Keratinocyte (primary cell): ENCODE measurements around the gene IGF1R. TPM values are rescaled to one million over a fixed set of nuclear protein-coding genes. Genes with fewer than 3 reads are reported as not detected.

ENCODE experiments used
- DNase-seq: peaks from one replicate; pipeline ENCODE4 v3.0.0-alpha.2; 2011; ENCODE audit warnings: low read depth, missing footprints, low spot score
- FAIRE-seq: peaks from 2 replicates; lab custom pipeline; 2011; peaks lifted over from hg19 to GRCh38; lab: Jason Lieb, UNC
- H2AFZ ChIP-seq: 2 replicates; pipeline ENCODE4 v1.6.0; 2012; ENCODE audit warnings: low read length, control low read depth, inconsistent platforms; ENCODE audit not compliant: control insufficient read depth
- H3K27ac ChIP-seq: 2 replicates; pipeline ENCODE4 v1.5.1; 2011; ENCODE audit warnings: low read length; ENCODE audit not compliant: control insufficient read depth, insufficient read depth
- H3K27me3 ChIP-seq: 3 replicates; pipeline ENCODE4 v1.6.0; 2011; ENCODE audit warnings: low read length; ENCODE audit not compliant: control insufficient read depth, insufficient read depth; ENCODE audit errors: extremely low read depth
- H3K36me3 ChIP-seq, 2 experiments: 2 replicates in 1 of 2; 3 replicates in 1 of 2; pipeline ENCODE4 v1.5.1; 2011; ENCODE audit warnings: low read length in 2 of 2, mild to moderate bottlenecking in 1 of 2; ENCODE audit not compliant: control insufficient read depth in 2 of 2, insufficient read depth in 2 of 2; ENCODE audit errors: extremely low read depth in 1 of 2
- H3K4me1 ChIP-seq: 3 replicates; pipeline ENCODE4 v1.5.1; 2011; ENCODE audit warnings: low read length; ENCODE audit not compliant: control insufficient read depth, insufficient read depth; ENCODE audit errors: extremely low read depth
- H3K4me2 ChIP-seq: 3 replicates; pipeline ENCODE4 v1.6.0; 2011; ENCODE audit warnings: low read depth, low read length; ENCODE audit not compliant: control insufficient read depth, insufficient read depth; ENCODE audit errors: extremely low read depth
- H3K4me3 ChIP-seq, 3 experiments: fragments of 200-600 bp in 1 of 3; sonication (generic) in 1 of 3; 2 replicates in 2 of 3; 3 replicates in 1 of 3; pipeline ENCODE4 v1.5.1; 2011 to 2016; ENCODE audit warnings: low read length in 3 of 3, mild to moderate bottlenecking in 3 of 3, control low read depth in 2 of 3, inconsistent platforms in 1 of 3, low read depth in 1 of 3, mixed read lengths in 1 of 3, mixed run types in 1 of 3, moderate library complexity in 1 of 3; ENCODE audit not compliant: control insufficient read depth in 2 of 3, insufficient read depth in 2 of 3; ENCODE audit errors: extremely low read depth in 1 of 3
- H3K79me2 ChIP-seq: 2 replicates; pipeline ENCODE4 v1.6.0; 2012; ENCODE audit warnings: low read length; ENCODE audit not compliant: control insufficient read depth, insufficient read depth
- H3K9ac ChIP-seq: 3 replicates; pipeline ENCODE4 v1.6.0; 2011; ENCODE audit warnings: low read length; ENCODE audit not compliant: control insufficient read depth, insufficient read depth; ENCODE audit errors: extremely low read depth
- H3K9me1 ChIP-seq: 3 replicates; pipeline ENCODE4 v1.6.0; 2011; ENCODE audit warnings: low read length; ENCODE audit not compliant: control insufficient read depth, insufficient read depth; ENCODE audit errors: extremely low read depth
- H3K9me3 ChIP-seq: 2 replicates; pipeline ENCODE4 v1.5.1; 2012; ENCODE audit warnings: low read depth, low read length; ENCODE audit not compliant: control insufficient read depth
- H4K20me1 ChIP-seq: 3 replicates; pipeline ENCODE4 v1.6.0; 2011; ENCODE audit warnings: low read length; ENCODE audit not compliant: control insufficient read depth, insufficient read depth; ENCODE audit errors: extremely low read depth
- EZH2 ChIP-seq: IDR thresholded peaks from one replicate; pipeline ENCODE4 v1.6.1; 2012; ENCODE audit warnings: inconsistent platforms, mild to moderate bottlenecking, low read length, moderate library complexity
- dilution Hi-C: fragments of 300-500 bp; cut with MboI; formaldehyde crosslinking; loops from one replicate; pipeline ENCODE4 v1.7.0; 2020; ENCODE audit warnings: low sequenced_read_pairs; ENCODE audit not compliant: extremely low pct_ligation_motif_present
- polyA plus RNA-seq, 5 experiments: library from polyadenylated mRNA; depleted of rRNA in 3 of 5; stranded (reverse) in 3 of 5; stranded (forward) in 1 of 5; unstranded in 1 of 5; fragments of >200 nt; gene quantifications; 1 replicate in 1 of 5; 2 replicates in 3 of 5; 3 replicates in 1 of 5; pipeline versions ENCODE4 v1.2.1 to v1.2.3, GENCODE V29; 2011 to 2012; ENCODE audit warnings: missing spikeins in 2 of 5, low read depth in 1 of 5, low replicate concordance in 1 of 5
- TF ChIP-seq, protein P1 (sequence below), 3 experiments: IDR thresholded peaks in 1 of 3; conservative IDR thresholded peaks in 1 of 3; optimal IDR thresholded peaks in 1 of 3; 2 replicates in 2 of 3; 3 replicates in 1 of 3; pipeline versions ENCODE3 to v1.5.1; 2011; ENCODE audit warnings: low read length in 3 of 3, mild to moderate bottlenecking in 3 of 3, moderate library complexity in 2 of 3, control low read depth in 1 of 3, inconsistent platforms in 1 of 3; ENCODE audit not compliant: insufficient read depth in 2 of 3; ENCODE audit errors: extremely low read depth in 1 of 3

Gene IGF1R
- polyA plus RNA-seq, 1 donor (not counting 4 experiments of a cell fraction or from before 2014, with no cell fraction given): 14.5 TPM

DNA sequence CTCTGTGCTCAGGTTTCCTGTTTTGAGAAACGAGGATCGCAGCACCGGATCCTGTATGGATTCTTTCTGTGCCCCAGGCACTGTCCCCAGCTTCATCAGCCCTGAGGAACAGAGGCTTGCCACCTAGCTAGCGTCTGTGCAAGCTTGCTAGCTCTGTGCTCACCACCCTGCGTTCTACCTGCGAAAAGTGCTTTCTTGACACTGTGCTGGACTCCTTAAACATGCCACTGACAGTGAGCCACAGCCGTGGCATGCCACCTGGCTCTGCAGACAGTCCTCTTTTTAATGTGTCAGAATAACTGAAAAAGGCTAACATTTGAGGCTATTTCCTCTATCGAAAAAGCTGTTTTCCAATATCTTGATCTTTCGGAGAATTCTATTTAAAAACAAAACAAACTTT is 357.8 kb downstream of the IGF1R start:
- H3K4me3 ChIP-seq: no peak overlapping the region
- H3K9me3 ChIP-seq: no peaks in the 10 kb centered on the region
- H3K79me2 ChIP-seq: no peaks in the 10 kb centered on the region
- no peaks in the 10 kb centered on the region for H3K27me3 ChIP-seq
- no peak overlapping the region for H2AFZ ChIP-seq
- TF ChIP-seq, protein P1, sequence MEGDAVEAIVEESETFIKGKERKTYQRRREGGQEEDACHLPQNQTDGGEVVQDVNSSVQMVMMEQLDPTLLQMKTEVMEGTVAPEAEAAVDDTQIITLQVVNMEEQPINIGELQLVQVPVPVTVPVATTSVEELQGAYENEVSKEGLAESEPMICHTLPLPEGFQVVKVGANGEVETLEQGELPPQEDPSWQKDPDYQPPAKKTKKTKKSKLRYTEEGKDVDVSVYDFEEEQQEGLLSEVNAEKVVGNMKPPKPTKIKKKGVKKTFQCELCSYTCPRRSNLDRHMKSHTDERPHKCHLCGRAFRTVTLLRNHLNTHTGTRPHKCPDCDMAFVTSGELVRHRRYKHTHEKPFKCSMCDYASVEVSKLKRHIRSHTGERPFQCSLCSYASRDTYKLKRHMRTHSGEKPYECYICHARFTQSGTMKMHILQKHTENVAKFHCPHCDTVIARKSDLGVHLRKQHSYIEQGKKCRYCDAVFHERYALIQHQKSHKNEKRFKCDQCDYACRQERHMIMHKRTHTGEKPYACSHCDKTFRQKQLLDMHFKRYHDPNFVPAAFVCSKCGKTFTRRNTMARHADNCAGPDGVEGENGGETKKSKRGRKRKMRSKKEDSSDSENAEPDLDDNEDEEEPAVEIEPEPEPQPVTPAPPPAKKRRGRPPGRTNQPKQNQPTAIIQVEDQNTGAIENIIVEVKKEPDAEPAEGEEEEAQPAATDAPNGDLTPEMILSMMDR (optimal IDR thresholded peaks at IDR 0.05 in 1 of 3, IDR thresholded peaks at IDR 0.05 in 1 of 3, conservative IDR thresholded peaks at IDR 0.05 in 1 of 3; ENCODE audit: extremely low read depth in 1 of 3, insufficient read depth in 2 of 3, low read length in 3 of 3): no peak
- no peak for TF ChIP-seq EZH2
- no peak overlapping the region for H3K27ac ChIP-seq
- no peaks in the 10 kb centered on the region for H3K4me1 ChIP-seq
- no peaks in the 10 kb centered on the region for H3K9me1 ChIP-seq
- no peak for DNase-seq
- no peak for FAIRE-seq
- H3K36me3 ChIP-seq: no peaks in the 10 kb centered on the region
- dilution Hi-C loops: no loop called here
- no peak overlapping the region for H3K9ac ChIP-seq
- no peak overlapping the region for H3K4me2 ChIP-seq
- no peaks in the 10 kb centered on the region for H4K20me1 ChIP-seq

DNA sequence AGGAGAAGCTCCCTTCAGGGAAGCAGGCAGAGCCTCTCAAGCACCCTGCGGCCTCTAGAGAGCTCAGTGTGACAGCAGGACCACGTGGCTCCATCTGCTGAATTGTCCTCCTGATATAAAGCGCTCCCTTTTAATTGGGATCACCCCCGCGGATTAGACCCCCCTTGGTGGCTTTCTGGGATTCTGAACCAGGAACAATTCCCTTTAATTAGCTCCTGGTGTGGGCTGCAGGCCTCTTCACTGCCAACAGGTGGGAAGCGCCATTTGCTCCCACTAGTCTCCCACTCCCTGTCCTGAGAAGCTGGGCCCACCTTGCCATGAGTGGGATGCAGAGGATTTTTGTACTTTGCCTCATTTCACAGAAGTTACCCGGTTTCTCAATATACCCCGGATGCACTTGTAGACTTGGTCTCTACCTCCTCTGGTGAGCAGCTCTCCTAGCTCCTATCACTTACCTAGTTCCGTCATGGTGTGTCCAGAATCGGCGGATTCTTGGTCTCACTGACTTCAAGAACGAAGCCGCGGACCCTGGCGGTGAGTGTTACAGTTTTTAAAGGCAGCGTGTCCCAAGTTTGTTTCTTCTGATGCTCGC is 358.7 kb downstream of the IGF1R start:
- FAIRE-seq (no peak), DNase-seq (no peak)
- H3K4me3 ChIP-seq: no peak overlapping the region
- H3K36me3 ChIP-seq: no peaks in the 10 kb centered on the region
- no peaks in the 10 kb centered on the region for H3K79me2 ChIP-seq
- H3K27me3 ChIP-seq: no peaks in the 10 kb centered on the region
- H2AFZ ChIP-seq: no peak overlapping the region
- H3K27ac ChIP-seq: no peak overlapping the region
- TF ChIP-seq, protein P1 (optimal IDR thresholded peaks at IDR 0.05 in 1 of 3, IDR thresholded peaks at IDR 0.05 in 1 of 3, conservative IDR thresholded peaks at IDR 0.05 in 1 of 3; ENCODE audit: extremely low read depth in 1 of 3, insufficient read depth in 2 of 3, low read length in 3 of 3): no peak
- TF ChIP-seq EZH2: no peak
- dilution Hi-C loops: no loop called here
- H3K9me1 ChIP-seq: no peaks in the 10 kb centered on the region
- no peaks in the 10 kb centered on the region for H3K9me3 ChIP-seq
- no peaks in the 10 kb centered on the region for H3K4me1 ChIP-seq
- H3K9ac ChIP-seq: no peak overlapping the region
- H3K4me2 ChIP-seq: no peak overlapping the region
- no peaks in the 10 kb centered on the region for H4K20me1 ChIP-seq
